SK-MEL-5 (cell line): Measurements from ENCODE around the gene SLC24A2. TPM values are rescaled to one million over a fixed set of nuclear protein-coding genes. Genes with fewer than 3 reads are reported as not detected.

ENCODE experiments used
- DNase-seq: peaks from one replicate; pipeline ENCODE4 v3.0.0-alpha.2; 2016; ENCODE audit warnings: low read depth, low spot score
- in situ Hi-C: cut with HindIII; loops from 2 replicates; pipeline ENCODE4 v1.10.0; 2016; ENCODE audit warnings: low sequenced_read_pairs, high pct_unique_total_duplicates, low pct_unique_long_range_greater_than_20kb
- total RNA-seq: library from RNA; depleted of rRNA; stranded (reverse); fragments of >200 nt; shearing (Covaris generic); gene quantifications from 2 replicates; pipeline ENCODE4 v1.2.3, GENCODE V29; 2014

Gene SLC24A2
- total RNA-seq, 1 experiment from 2014 or later, result not detected

DNA sequence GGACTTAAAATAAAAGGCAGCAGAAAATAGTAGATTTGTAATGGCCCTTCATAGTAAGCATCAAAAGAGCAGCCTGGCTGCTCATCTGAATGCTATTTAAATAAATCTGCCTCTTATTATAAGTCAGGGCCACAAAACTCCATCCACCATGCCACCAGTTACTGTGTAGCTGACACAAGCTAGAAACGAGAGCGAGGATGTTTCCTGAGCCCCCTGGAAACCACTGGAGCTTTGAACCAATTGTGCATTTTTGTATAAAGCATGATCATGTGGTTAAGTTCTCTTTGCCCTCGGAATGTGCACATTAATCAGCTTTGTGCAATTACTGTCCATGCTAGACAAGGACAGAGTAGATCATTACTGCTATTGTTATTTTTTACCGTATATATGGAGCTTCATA, 17.4 kb downstream of the SLC24A2 start:
- no peak for DNase-seq
- in situ Hi-C loops, result no loop called here

DNA sequence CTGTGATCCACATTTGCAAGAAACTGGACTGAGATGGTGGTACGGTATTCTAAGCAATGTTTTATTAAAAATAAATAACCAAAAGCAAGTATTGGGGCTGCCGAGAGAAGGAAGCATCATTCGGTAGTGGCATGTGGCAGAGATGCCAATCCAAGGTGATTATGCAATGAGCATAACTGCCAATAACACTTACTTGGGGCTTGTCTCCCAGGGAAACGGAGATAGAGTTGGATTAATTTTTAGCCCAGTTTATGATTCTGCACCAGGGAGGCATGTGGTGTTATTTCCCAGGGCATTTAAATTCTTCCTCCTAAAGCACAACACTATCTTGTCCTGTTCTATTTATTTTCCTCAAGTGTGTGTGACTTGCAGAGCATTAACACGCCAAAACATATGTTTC, 17.9 kb downstream of the SLC24A2 start:
- in situ Hi-C loops, result no loop called here
- DNase-seq, result no peak

DNA sequence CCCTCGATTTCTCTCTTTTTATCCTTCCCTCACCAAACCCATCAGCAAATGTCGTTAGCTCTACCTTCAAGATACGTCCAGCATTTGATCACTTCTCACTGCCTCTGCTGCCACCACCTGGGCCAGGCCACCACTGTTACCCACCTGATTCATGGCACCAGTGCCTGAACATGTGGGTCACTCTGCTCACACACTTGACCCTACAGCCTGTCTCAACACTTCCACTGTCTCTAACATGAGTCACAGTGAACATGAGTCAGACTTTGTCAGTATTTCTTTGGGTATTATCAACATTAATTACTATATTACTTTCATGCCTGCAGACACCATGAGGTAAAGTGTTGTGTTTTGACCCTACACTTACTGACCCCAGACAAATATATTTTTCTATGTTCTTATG, 19.6 kb downstream of the SLC24A2 start:
- DNase-seq, result no peak
- in situ Hi-C loops, result no loop called here

DNA sequence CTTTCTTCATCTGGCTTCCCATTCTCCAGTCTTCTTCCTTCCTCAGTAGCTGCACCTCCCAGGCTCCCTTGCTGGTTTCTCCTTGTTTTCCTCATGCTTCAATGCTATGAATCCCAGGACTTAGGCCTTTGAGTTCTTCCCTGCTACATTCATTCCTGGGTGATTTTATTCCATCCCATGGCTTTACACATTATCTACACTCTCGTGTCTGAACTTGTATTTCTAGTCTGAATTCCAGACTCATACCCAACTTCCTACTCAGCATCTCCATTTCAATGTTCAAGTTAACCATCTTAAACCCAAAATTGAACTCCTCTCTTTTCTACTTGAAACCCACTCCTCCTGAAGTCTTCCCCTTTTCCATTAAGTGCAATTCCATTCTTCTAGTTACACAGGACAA, 20.0 kb downstream of the SLC24A2 start:
- no peak for DNase-seq
- in situ Hi-C loops, result no loop called here

DNA sequence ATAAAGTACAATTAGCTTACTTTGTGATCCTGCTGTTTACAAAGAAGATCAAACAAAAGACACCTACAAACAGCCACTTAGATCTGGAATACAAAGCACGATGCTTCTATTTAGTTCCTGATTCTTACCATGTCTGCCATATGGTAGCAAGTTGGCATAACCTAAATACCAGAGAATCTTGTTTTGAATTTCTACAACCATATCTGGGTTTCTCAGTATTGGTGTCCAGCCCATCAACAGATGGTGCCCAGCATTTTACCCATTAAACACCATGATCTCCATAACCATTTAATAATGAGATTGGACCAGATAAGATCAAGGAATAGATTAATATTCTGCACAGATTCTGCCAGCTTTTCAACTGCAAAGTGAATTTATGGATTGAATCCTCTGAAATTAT, 29.8 kb downstream of the SLC24A2 start:
- in situ Hi-C loops, result no loop called here
- DNase-seq, result no peak

DNA sequence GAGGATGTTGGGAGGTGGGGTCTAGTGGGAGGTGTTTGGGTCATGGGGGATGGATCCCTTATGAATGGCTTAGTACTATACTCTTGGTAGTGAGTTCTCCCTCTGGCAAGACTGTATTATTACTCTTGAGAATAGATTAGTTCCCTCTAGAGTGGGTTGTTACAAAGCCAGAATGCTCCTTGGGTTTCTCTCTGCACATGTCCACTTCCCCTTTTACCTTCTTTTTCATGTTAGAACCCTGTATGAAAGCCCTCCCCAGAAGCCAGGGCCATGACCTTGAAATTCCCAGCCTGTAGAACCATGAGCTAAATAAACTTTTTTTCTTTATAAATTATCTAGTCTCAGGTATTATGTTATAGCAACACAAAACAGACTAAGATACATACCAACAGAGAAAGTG, 31.1 kb downstream of the SLC24A2 start:
- no peak for DNase-seq
- in situ Hi-C loops, result no loop called here

DNA sequence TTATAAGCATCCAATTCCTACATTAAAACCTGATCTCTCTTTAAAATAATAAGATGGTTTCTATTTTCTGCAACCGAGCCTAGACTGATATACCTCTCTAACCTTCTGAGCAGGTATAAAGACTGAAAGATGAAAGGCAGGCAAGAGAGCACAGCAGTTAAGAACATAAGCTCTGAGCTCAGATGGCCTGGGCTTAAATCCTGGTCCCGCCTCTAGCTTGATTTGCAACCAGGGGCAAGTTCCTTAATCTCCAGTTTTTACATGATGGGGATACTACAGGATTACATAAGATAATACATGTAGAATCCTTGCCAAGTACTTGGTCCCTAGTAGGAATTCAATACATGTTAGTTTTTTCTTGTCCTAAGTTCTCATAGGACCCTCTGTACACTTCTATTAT, 33.9 kb downstream of the SLC24A2 start:
- DNase-seq, result no peak
- in situ Hi-C loops, result no loop called here

DNA sequence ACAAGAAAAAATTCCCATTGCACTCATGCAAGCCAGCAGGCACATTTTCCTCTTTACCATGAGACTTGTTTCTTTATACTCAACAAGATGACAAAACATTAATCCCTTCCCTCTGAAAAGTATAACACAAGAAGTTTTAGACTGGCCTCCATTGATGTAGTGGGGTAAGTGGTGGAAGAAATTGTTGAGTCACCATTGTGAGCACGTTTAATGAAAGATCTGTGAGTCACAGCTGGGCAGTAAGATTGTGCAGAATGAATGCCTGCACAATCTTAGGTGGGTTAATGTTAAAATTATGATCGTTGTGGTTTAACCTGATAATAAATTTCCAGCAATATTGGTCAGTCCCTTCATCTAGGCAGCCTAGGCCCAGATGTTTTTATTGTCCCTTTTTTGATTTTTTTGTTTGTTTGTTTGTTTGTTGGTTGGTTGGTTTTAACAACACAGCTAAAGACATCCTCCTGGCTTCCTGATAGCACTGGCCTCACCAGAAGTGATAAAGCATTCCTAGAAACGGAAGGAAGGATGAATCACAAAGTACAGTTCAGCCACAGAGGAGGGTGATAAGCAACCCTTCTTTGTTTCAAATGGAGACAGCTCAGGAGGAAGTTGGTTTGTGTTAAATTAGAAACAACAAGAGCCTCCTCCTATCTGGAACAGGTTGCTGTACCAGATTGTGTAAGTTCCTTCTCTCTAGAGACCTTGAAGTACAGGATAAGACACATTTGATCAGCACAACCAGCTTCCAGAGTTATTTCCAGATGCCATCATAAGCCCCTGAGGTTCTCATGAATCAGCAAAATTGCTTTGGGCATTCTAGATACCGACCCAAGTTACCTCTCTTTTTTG, 40.3 kb downstream of the SLC24A2 start:
- in situ Hi-C loops, result no loop called here
- no peak for DNase-seq

DNA sequence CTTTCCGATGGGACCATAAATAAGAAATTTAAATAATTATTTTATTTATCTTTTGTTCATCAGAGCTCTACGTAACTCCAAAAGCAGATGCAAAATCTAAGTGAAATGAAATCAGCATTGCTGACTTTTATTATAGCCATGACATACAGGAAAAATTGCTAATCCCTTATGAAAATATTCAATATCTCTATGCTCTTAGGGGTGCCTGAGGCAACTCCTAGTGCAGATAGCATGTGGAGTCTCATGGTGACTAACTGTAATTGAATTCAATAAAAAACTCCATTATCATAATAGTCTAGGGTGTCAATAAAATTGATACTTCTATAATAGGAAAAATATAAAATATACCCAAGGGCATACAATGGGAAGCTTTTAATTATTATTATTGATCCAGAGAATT, 42.6 kb downstream of the SLC24A2 start:
- in situ Hi-C loops, result no loop called here

DNA sequence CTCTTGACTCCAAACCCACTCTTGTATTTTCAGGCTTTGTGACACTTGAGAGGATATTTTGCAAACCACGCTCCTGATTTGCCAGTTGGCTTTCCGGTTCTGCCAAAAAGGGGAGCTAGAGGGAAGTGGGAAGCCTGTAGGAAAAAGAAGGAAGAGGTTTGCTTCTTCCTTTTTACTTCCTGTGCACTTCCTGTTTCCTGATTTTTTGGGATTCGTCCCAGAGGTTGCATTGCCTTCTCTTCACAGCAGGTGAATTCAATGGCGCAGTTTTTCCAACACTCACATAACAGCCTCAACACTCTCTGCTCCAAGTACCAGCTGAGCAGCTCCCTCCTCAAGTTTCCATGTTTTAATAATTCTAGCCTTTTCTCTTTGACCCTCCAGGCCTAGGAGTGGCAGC, 47.7 kb downstream of the SLC24A2 start:
- no peak for DNase-seq
- in situ Hi-C loops, result no loop called here

More for the DNA sequence above, 42.6 kb downstream of the SLC24A2 start:
- no peak for DNase-seq
